GM18870 (cell line): Measurements from ENCODE around the gene COL6A5.

Experiments
- ATAC-seq: cut with Tn5 transposase; IDR thresholded peaks from one replicate; pipeline ENCODE4 v1.9.1; 2021; ENCODE audit warnings: moderate library complexity; ENCODE audit not compliant: unreplicated experiment

Gene COL6A5

DNA sequence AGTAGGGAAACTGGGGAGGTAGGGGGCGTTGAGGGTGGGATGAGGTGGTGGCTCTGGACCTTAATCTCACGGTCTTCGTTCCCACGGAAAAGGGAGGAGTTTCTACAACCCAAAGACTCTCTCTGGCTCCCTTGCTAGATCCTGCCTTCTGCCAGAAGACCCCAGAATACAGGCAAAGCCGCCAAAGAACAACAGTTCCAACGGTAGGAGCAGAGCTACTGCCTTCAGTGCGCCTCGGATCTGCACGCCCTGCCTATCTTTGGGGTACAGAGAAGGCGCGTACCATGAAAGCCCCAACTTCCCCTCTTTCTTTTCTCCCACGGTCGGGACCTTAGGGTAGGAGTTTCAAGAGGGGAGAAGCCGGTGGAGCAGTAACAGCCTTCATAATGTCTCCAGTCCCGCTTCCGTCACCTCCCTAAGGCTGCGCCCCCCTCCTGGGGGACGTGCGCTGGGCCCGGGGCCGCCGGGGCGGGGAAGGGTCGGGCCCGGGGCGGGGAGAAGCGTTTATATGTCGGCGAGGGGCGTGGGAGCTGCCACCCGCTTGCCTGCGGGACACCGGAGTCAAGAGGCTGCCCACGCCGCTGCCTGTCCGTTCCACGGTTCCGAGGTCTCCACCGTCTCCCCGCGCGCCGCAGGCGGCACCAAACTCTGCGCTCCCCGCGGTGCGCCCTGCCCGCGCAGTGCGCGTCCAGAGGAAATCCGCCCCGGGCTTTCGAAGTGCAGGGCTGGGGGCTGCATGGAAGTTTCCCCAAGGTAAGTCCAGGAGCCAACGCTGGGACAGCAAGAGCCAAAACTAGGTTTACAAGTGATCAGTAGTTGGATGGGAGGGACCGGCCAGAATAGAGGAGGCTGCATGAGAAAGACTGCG lies 171.4 kb downstream of the COL6A5 start, which contains the start of gene COL6A6:
Gene COL6A6 (plus strand): TSS at position 533 of the 868 bp plus-strand sequence. CDS start 43,188 bp downstream, outside the sequence.
- no peak for ATAC-seq

DNA sequence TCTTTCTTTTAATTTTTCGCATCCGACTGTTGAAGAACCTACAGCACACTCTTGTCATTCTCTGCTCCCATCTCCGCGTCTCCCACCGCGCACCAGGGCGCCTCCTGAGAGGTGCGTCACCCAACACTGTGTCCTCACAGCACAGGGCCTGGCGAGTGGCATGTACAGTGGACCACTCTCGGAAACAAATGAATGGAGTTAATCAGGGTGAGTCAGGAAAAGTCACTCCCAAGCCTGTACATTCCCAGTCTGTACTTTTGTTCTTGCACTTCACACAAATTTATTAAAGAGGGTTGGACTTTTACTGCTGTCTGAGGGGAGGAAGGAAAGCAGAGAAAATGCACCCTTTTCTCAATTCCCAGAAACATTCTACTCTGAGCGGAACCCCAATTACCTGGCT lies 172.1 kb downstream of the COL6A5 start:
- no peak for ATAC-seq

DNA sequence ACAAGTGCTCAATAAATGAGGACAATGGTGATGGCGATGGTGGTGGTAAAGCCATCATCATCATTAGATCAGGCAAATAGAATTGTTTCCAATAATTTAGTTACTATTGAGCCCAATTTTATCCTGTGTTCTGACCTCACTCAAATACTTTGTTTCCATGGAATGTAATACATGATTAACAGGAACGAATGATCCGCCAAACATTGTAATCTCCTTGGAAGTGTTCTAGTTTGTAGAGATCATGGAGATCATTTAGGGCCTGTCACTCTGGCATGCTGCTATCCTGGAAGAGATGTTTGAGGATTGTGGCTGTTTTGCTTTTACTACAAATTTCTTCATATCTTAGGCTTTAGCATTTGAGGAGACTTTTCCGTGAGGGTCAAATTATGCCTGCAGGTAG lies 174.3 kb downstream of the COL6A5 start:
- ATAC-seq: no peak

DNA sequence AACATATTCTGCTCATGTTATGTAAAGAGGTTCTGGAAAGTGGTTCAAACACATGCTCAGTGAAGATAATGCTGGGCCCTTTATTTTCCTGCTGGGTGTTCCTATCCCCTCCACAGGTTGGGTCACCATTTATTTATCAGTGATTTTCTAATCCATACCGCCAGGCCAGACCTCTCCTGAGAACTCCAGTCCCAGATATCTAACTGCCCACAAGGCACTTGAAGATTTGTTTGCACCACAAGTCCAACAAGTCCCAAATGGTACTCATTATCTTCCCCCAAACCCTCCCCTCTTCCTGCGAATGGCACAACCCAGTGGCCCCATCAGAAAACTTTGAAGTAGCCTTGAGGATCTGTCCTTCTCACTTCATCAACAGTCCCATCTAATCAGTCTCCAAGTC lies 176.9 kb downstream of the COL6A5 start:
- ATAC-seq: no peak

DNA sequence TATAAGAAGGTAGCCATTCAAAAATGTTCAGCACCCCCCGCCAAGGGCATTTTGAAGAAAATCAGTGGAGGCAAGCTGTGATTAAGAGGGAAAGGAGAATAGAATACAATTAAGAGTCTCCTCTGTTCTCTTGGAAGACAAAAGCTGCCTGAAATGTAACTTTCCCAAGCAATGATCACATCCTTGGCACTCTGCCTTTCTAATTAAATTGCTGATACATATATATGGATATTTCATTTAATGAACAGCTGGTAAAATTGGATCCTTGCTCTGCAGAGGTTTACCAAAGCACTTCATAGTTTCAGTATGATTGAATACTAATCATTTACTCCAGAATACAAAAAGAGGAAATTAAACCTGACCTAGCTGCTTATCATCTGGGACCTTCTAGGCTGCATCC lies 182.0 kb downstream of the COL6A5 start:
- ATAC-seq: no peak

DNA sequence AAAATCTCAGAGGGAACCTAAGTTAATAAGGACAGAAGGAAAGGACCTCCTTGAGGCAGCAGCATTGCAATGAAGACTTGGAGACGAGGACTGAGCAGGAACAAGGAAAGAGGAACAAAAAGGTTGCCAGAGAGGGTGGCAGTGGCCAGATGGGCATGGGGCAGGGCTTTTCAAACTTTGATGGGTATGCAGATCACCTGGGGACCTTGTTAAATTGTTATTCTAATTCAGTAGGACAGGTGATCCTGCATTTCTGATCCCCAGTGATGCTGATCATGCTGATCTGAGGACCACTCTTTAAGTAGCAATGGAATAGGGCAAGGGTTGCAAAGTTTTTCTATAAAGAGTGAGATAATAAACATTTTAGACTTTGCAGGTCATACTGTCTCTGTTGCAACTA lies 182.6 kb downstream of the COL6A5 start:
- ATAC-seq: no peak

DNA sequence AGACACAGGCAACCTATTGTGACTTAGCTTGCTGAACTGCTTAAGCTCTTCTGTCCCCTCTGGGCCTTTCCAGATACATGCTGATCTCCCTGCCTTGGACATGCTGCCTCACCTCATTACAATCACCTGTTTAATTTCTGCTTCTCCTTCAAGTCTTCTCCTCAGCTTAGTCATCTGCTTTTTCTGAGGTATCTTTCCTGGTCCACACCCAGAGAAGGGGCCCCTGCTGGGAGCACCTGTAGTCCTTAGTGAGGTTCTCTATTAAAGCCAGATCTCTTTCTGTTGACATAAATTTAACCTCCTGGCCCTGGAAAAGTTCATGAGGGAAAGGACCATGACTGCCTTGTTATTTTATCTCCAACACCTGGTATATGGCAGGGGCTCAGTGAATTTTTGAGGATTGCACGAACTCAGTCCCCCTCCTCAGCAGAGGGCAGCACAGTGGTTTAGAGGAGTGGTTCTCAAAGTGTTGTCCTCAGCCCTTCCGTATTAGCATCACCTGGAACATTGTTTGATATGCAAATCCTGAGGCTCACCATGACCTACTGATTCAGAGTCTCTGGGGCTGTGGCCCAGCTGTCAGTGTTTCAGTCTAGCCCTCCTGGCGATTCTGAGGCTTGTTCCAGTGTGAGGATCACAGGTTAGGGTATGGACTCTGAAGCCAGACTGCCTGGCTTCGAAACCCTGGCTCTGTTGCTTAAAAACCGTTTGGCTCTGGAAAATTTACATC lies 184.2 kb downstream of the COL6A5 start:
- ATAC-seq: no peak

DNA sequence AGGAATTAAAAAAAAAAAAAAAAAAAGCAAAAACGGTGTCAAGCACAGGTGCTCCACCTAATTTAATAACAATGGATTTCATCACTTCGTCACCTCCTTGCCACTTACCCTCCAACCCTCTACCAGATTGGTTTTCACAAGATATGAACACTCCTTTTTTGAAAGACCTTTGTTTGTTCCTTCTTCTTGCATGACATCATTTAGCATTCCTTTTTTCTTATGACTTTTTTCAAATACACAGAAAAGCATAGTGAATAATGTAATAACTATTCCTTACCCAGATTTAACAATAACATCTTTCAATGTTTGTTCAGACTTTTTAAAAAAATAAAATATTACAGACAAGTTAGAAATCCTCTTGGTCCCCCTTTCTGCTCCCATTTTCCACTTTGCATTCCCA lies 187.8 kb downstream of the COL6A5 start:
- ATAC-seq: no peak
